GM12878 (cell line): ENCODE results near the gene FRMD5. TPM values are rescaled to one million over a fixed set of nuclear protein-coding genes. Genes with fewer than 3 reads are reported as not detected.

Experiments
- ATAC-seq: fragments of 200-7000 bp; cut with Tn5 transposase; 3 replicates; pipeline ENCODE4 v1.9.1; 2020; ENCODE audit warnings: mild to moderate bottlenecking, moderate library complexity
- BruUV-seq: library from RNA; stranded (reverse); fragments of 400-500 nt; replicated peaks from 2 replicates; lab custom pipeline; 2021; lab: Mats Ljungman, UMichigan
- CTCF ChIA-PET: fragments of 300-600 bp; sonication (Branson Sonifier 250); formaldehyde crosslinking; extraction: SDS; loops from one replicate; lab custom pipeline; 2021; ENCODE audit warnings: inconsistent platforms; lab: Yijun Ruan, JAX
- POLR2A ChIA-PET: fragments of 350-600 bp; formaldehyde crosslinking; extraction: SDS; loops from one replicate; lab custom pipeline; 2021; ENCODE audit warnings: inconsistent platforms; lab: Charles Lee
- RAD21 ChIA-PET: fragments of 300-600 bp; sonication (Branson Sonifier 250); formaldehyde crosslinking; loops from one replicate; lab custom pipeline; 2023; ENCODE audit warnings: antibody characterized with exemption; ENCODE audit not compliant: unreplicated experiment; lab: Charles Lee
- SMC1A ChIA-PET: fragments of 300-600 bp; sonication (Branson Sonifier 250); formaldehyde crosslinking; loops from one replicate; lab custom pipeline; 2023; ENCODE audit not compliant: unreplicated experiment, uncharacterized antibody; lab: Charles Lee
- DNase-seq: peaks from one replicate; pipeline ENCODE4 v3.0.0-alpha.2; 2011; ENCODE audit warnings: low read depth, low spot score
- FAIRE-seq: peaks from 3 replicates; lab custom pipeline; 2011; peaks lifted over from hg19 to GRCh38; lab: Jason Lieb, UNC
- H2AFZ ChIP-seq: 2 replicates; pipeline ENCODE4 v1.6.0; 2011; ENCODE audit warnings: low read depth, low read length, control low read depth; ENCODE audit not compliant: control insufficient read depth
- H3K27ac ChIP-seq: 2 replicates; pipeline ENCODE4 v1.5.1; 2011; ENCODE audit warnings: control low read depth; ENCODE audit not compliant: control insufficient read depth, insufficient read depth
- H3K27me3 ChIP-seq, 2 experiments: replicated peaks in 1 of 2; 2 replicates each; pipeline versions ENCODE4 v1.6.0 to v1.6.1; 2011; ENCODE audit warnings: low read length in 1 of 2; ENCODE audit not compliant: control insufficient read depth in 2 of 2, insufficient read depth in 2 of 2
- H3K36me3 ChIP-seq, 2 experiments: 2 replicates each; pipeline ENCODE4 v1.5.1; 2011; ENCODE audit warnings: low read length in 1 of 2; ENCODE audit not compliant: control insufficient read depth in 2 of 2, insufficient read depth in 2 of 2
- H3K4me1 ChIP-seq: 2 replicates; pipeline ENCODE4 v1.6.1; 2011; ENCODE audit warnings: mild to moderate bottlenecking, low read length, moderate library complexity, mixed read lengths; ENCODE audit not compliant: control insufficient read depth, insufficient read depth
- H3K4me2 ChIP-seq: 2 replicates; pipeline ENCODE4 v1.6.0; 2011; ENCODE audit warnings: control low read depth; ENCODE audit not compliant: control insufficient read depth, insufficient read depth
- H3K4me3 ChIP-seq: fragments of 200-600 bp; sonication (generic); 2 replicates; pipeline ENCODE4 v1.5.1; 2016
- H3K79me2 ChIP-seq: 2 replicates; pipeline ENCODE4 v1.6.0; 2011; ENCODE audit warnings: low read length; ENCODE audit not compliant: control insufficient read depth, insufficient read depth
- H3K9ac ChIP-seq: 2 replicates; pipeline ENCODE4 v1.8.0; 2011; ENCODE audit warnings: low read length, control low read depth, mixed read lengths; ENCODE audit not compliant: control insufficient read depth, insufficient read depth
- H3K9me3 ChIP-seq: replicated peaks from 3 replicates; pipeline ENCODE4 v1.5.1; 2011; ENCODE audit warnings: mild to moderate bottlenecking, low read length; ENCODE audit not compliant: control insufficient read depth, insufficient read depth
- H4K20me1 ChIP-seq: 2 replicates; pipeline ENCODE4 v1.6.0; 2011; ENCODE audit not compliant: control insufficient read depth, insufficient read depth
- EED ChIP-seq: sonication (generic); IDR thresholded peaks from 2 replicates; pipeline ENCODE4 v1.6.1; 2016; ENCODE audit warnings: antibody characterized with exemption, low read depth
- RAD21 ChIP-seq: IDR thresholded peaks from 2 replicates; pipeline ENCODE4 v1.6.1; 2011; ENCODE audit warnings: mild to moderate bottlenecking, low read depth, low read length, moderate library complexity; ENCODE audit not compliant: insufficient read depth
- WGBS: methylation state at CpG from one replicate; pipeline ENCODE4 v1.1.6; 2016; ENCODE audit warnings: low lambda C conversion rate; ENCODE audit not compliant: insufficient replicate concordance, insufficient coverage; ENCODE audit errors: missing lambda C conversion rate; 5-methylcytosine and 5-hydroxymethylcytosine counted together
- in situ Hi-C: fragments of 300-500 bp; cut with MboI; formaldehyde crosslinking; loops from 9 replicates; pipeline ENCODE4 v1.14.3; 2018; ENCODE audit warnings: mixed read lengths
- intact Hi-C: fragments of 100-400 bp; cut with micrococcal nuclease; formaldehyde crosslinking; loops from one replicate; pipeline ENCODE4 v1.14.2; 2022; ENCODE audit not compliant: unreplicated experiment
- polyA plus RNA-seq, 11 experiments: library from polyadenylated mRNA; depleted of rRNA in 4 of 11; unstranded in 6 of 11; stranded (reverse) in 5 of 11; fragments of >200 nt; fragmentation: Nextera tagmentation in 4 of 11; fragmentation: Illumina TruSeq in 1 of 11; extraction: Ambion mirVana in 4 of 11; extraction: Trizol in 1 of 11; gene quantifications; 1 replicate in 1 of 11; 2 replicates in 10 of 11; pipeline versions ENCODE4 v1.2.1 to v1.2.3, GENCODE V29; 2011 to 2016; ENCODE audit warnings: inconsistent platforms in 2 of 11, missing spikeins in 2 of 11, low read depth in 1 of 11
- total RNA-seq, 4 experiments: library from RNA; depleted of rRNA in 3 of 4; stranded (reverse); fragments of >200 nt in 3 of 4; fragmentation: Illumina TruSeq in 1 of 4; extraction: Trizol in 1 of 4; gene quantifications; 2 replicates each; pipeline versions ENCODE4 v1.2.1 to v1.2.3, GENCODE V29; 2013 to 2021
- TF ChIP-seq, protein P1 (sequence below): fragments of 450-650 bp; IDR thresholded peaks from 2 replicates; pipeline ENCODE4 v1.6.1; 2016; ENCODE audit warnings: mild to moderate bottlenecking
- TF ChIP-seq, protein P2 (sequence below): fragments of 450-650 bp; formaldehyde crosslinking; IDR thresholded peaks from 2 replicates; pipeline ENCODE4 v1.4.0; 2022; ENCODE audit warnings: mild to moderate bottlenecking, moderate library complexity

The FRMD5 gene
- total and polyA plus RNA-seq, 10 of the 15 experiments (the other 5 are each of a cell fraction or from before 2014, with no cell fraction given) = 0.26 to 6.4 (median 0.68) TPM; not detected in 1

DNA sequence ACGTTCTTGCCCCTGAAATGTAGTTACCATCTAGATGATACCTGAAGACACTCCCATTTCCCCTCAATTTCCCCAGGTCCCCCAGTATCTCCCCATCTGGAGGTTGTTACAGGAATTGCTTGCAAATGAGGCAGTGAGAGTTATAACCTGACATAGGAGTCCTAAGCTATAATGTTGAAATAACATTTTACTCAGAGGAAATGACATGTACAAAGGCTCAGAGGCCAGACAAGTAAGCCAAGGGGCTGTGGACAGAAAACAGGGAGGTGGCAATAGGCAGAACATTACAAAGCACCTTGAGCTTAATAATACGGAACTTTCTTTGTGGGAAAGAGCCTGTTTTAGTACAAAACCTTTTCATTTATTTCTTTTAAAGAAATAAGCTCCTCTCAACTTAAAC, 171.9 kb downstream of the FRMD5 start:
- Histone ChIP-seq H3K27me3 (no peaks in the 10 kb centered on the region), H4K20me1 (no peaks in the 10 kb centered on the region), H2AFZ (no peak overlapping the region), H3K9me3 (no peaks in the 10 kb centered on the region), H3K27ac (no peak overlapping the region), H3K36me3 (no peaks in the 10 kb centered on the region), H3K4me1 (no peaks in the 10 kb centered on the region), H3K4me2 (no peak overlapping the region), H3K79me2 (no peaks in the 10 kb centered on the region), H3K9ac (no peak overlapping the region), H3K4me3 (no peak overlapping the region)
- no TSS peak for BruUV-seq
- no peak for FAIRE-seq
- ChIA-PET POLR2A (interaction anchor here (0.5 to 0.7 kb wide), 2 partner anchors 420 to 1476 kb away, joined by 3 read pairs; no protein-coding TSS in a partner anchor), CTCF (interaction anchor here (0.9 to 1.2 kb wide), 2 partner anchors 42 to 119 kb away, joined by 4 to 5 read pairs; no protein-coding TSS in a partner anchor), SMC1A (interaction anchor here (1.1 to 1.9 kb wide), 2 partner anchors 10 to 107 kb away, joined by 3 to 5 read pairs; no protein-coding TSS in a partner anchor), RAD21 (interaction anchor here (0.7 to 1.0 kb wide), 2 partner anchors 59 to 119 kb away, joined by 3 to 4 read pairs; no protein-coding TSS in a partner anchor)
- 43% methylated on average over 2 of the region's 2 CpGs for WGBS
- ATAC-seq = no peak
- intact Hi-C loops = no loop called here
- no peak for DNase-seq
- no peak for TF ChIP-seq EED
- TF ChIP-seq, protein P1, sequence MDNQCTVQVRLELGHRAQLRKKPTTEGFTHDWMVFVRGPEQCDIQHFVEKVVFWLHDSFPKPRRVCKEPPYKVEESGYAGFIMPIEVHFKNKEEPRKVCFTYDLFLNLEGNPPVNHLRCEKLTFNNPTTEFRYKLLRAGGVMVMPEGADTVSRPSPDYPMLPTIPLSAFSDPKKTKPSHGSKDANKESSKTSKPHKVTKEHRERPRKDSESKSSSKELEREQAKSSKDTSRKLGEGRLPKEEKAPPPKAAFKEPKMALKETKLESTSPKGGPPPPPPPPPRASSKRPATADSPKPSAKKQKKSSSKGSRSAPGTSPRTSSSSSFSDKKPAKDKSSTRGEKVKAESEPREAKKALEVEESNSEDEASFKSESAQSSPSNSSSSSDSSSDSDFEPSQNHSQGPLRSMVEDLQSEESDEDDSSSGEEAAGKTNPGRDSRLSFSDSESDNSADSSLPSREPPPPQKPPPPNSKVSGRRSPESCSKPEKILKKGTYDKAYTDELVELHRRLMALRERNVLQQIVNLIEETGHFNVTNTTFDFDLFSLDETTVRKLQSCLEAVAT = no peak
- TF ChIP-seq RAD21 = peak; percentile 19; the same call in 1 of the 2 replicates
- TF ChIP-seq, protein P2, sequence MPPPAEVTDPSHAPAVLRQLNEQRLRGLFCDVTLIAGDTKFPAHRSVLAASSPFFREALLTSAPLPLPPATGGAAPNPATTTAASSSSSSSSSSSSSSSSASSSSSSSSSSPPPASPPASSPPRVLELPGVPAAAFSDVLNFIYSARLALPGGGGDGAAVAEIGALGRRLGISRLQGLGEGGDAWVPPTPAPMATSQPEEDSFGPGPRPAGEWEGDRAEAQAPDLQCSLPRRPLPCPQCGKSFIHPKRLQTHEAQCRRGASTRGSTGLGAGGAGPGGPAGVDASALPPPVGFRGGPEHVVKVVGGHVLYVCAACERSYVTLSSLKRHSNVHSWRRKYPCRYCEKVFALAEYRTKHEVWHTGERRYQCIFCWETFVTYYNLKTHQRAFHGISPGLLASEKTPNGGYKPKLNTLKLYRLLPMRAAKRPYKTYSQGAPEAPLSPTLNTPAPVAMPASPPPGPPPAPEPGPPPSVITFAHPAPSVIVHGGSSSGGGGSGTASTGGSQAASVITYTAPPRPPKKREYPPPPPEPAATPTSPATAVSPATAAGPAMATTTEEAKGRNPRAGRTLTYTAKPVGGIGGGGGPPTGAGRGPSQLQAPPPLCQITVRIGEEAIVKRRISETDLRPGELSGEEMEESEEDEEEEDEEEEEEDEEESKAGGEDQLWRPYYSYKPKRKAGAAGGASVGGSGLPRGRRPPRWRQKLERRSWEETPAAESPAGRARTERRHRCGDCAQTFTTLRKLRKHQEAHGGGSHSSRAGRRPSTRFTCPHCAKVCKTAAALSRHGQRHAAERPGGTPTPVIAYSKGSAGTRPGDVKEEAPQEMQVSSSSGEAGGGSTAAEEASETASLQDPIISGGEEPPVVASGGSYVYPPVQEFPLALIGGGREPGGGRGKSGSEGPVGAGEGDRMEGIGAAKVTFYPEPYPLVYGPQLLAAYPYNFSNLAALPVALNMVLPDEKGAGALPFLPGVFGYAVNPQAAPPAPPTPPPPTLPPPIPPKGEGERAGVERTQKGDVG (CRISPR knock-in tag) = no peak
- in situ Hi-C loops = no loop called here
